ENCODE measurements around the gene GMCL2. TPM values are rescaled to one million over a fixed set of nuclear protein-coding genes. Genes with fewer than 3 reads are reported as not detected.

The GMCL2 gene
- total RNA-seq, 1 experiment from 2014 or later, result not detected

GRCh38 chr5:178170455-178170854, 16.7 kb downstream of the GMCL2 start:
- H3K23ac ChIP-seq (ENCODE audit: insufficient read length, low read depth, low read length), result no peak overlapping the region
- TF ChIP-seq, protein P1, sequence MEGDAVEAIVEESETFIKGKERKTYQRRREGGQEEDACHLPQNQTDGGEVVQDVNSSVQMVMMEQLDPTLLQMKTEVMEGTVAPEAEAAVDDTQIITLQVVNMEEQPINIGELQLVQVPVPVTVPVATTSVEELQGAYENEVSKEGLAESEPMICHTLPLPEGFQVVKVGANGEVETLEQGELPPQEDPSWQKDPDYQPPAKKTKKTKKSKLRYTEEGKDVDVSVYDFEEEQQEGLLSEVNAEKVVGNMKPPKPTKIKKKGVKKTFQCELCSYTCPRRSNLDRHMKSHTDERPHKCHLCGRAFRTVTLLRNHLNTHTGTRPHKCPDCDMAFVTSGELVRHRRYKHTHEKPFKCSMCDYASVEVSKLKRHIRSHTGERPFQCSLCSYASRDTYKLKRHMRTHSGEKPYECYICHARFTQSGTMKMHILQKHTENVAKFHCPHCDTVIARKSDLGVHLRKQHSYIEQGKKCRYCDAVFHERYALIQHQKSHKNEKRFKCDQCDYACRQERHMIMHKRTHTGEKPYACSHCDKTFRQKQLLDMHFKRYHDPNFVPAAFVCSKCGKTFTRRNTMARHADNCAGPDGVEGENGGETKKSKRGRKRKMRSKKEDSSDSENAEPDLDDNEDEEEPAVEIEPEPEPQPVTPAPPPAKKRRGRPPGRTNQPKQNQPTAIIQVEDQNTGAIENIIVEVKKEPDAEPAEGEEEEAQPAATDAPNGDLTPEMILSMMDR (conservative IDR thresholded peaks at IDR 0.05), result no peak

More at GRCh38 chr5:178170455-178170854, 16.7 kb downstream of the GMCL2 start:
- peaks cover 7% of the 10 kb centered on the region; the same call in 1 of the 2 replicates for H3K4me1 ChIP-seq (ENCODE audit: insufficient read depth, low read length)
- Mint-ChIP-seq H3K36me3 (ENCODE audit: insufficient read depth in 1 of 3, low read depth in 3 of 3) (peaks cover 0 to 2% (median 0%) of the 10 kb centered on the region in 3 experiments; a peak in 1 of 7 replicates), H3K4me1 (peaks cover 11 to 14% of the 10 kb centered on the region in 2 experiments; a peak in 3 of 4 replicates), H3K4me3 (no peak overlapping the region), H3K27me3 (ENCODE audit: low read depth) (no peaks in the 10 kb centered on the region), H3K9me3 (no peaks in the 10 kb centered on the region), H3K27ac (peak overlapping the region in 1 of 3 experiments; percentile 41; a peak in 1 of 7 replicates)
- no peaks in the 10 kb centered on the region for H3K79me2 ChIP-seq (ENCODE audit: insufficient read depth, low read length)
- no peak overlapping the region for H3T11ph ChIP-seq (ENCODE audit: low read length)
- no peak overlapping the region for H3K9ac ChIP-seq (ENCODE audit: extremely low read depth, insufficient read length, low read length)
- H3K79me1 ChIP-seq (ENCODE audit: insufficient read depth, low read depth, low read length, poor library complexity, severe bottlenecking), result no peaks in the 10 kb centered on the region
- H2BK20ac ChIP-seq (ENCODE audit: low read depth, low read length, poor library complexity, severe bottlenecking), result no peak overlapping the region
- H3K56ac ChIP-seq (ENCODE audit: insufficient read length, low read depth, low read length), result no peak overlapping the region
- H3K14ac ChIP-seq (ENCODE audit: insufficient read depth, low read length), result no peak overlapping the region
- no peaks in the 10 kb centered on the region for H4K20me1 ChIP-seq (ENCODE audit: control insufficient read depth, insufficient read depth, insufficient read length)
- no peak overlapping the region for H2AK5ac ChIP-seq (ENCODE audit: insufficient read length, low read length)
- H3K18ac ChIP-seq (ENCODE audit: insufficient read length, low read depth, low read length), result no peak overlapping the region
- H4K5ac ChIP-seq (ENCODE audit: insufficient read length, low read depth, low read length), result no peak overlapping the region
- no peak overlapping the region for H3K27ac ChIP-seq (ENCODE audit: insufficient read length, low read depth, low read length)
- H2BK5ac ChIP-seq (ENCODE audit: insufficient read length, low read length), result no peak overlapping the region
- no peak overlapping the region for H2AFZ ChIP-seq (ENCODE audit: low read length)
- no peak overlapping the region for H3K4ac ChIP-seq (ENCODE audit: low read depth, low read length)
- no peaks in the 10 kb centered on the region for H3K9me3 ChIP-seq (ENCODE audit: control insufficient read depth, low read depth, low read length)
- no peak overlapping the region for H2BK15ac ChIP-seq (ENCODE audit: low read depth, low read length)
- H3K23me2 ChIP-seq (ENCODE audit: insufficient read length, low read depth, low read length, poor library complexity, severe bottlenecking), result no peaks in the 10 kb centered on the region
- no peak overlapping the region for H4K8ac ChIP-seq (replicated peaks; ENCODE audit: insufficient read length, low read depth, low read length)
- no peak overlapping the region for H2BK120ac ChIP-seq (ENCODE audit: low read depth, low read length, poor library complexity, severe bottlenecking)
- no peaks in the 10 kb centered on the region for H3K27me3 ChIP-seq (ENCODE audit: insufficient read depth, low read length)
- no peak overlapping the region for H3K4me2 ChIP-seq (ENCODE audit: insufficient read depth, insufficient read length, low read length)
- DNase-seq, result no peak
- H2BK12ac ChIP-seq (ENCODE audit: insufficient read length, low read depth, low read length), result no peak overlapping the region
- H4K91ac ChIP-seq (ENCODE audit: insufficient read length, low read depth, low read length), result no peak overlapping the region
- WGBS (ENCODE audit: extremely low coverage, insufficient read length, low lambda C conversion rate), result no CpG with 5 or more reads among the region's 2 CpGs

All from H9 (cell line).